ENCODE results near the gene LIN7C. TPM values are rescaled to one million over a fixed set of nuclear protein-coding genes. Genes with fewer than 3 reads are reported as not detected.

Gene LIN7C
- total and polyA plus RNA-seq, 2 of the 8 experiments (the other 6 are each of a cell fraction or from before 2014, with no cell fraction given) = 10.5 to 42.7 TPM

DNA sequence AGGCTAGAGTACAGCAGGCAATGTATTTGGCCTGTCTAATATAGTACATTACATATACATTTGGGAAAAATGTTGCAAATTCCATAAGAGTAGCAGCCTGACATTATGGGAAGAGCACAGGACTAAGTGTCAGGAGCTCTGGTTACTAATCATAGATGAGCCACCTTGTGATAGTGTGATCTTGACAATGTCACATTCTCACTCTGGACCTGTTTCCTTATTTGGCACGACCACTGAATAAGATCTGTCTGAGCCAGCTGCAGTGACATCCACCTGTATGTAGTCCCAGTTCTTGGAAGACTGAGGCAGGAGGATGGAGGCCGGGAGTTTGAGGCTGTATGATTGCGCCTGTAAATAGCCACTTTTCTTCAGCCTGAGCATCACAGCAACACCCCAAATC lies 5.7 kb upstream of the LIN7C start (continued):
- TF ChIP-seq, protein P1, sequence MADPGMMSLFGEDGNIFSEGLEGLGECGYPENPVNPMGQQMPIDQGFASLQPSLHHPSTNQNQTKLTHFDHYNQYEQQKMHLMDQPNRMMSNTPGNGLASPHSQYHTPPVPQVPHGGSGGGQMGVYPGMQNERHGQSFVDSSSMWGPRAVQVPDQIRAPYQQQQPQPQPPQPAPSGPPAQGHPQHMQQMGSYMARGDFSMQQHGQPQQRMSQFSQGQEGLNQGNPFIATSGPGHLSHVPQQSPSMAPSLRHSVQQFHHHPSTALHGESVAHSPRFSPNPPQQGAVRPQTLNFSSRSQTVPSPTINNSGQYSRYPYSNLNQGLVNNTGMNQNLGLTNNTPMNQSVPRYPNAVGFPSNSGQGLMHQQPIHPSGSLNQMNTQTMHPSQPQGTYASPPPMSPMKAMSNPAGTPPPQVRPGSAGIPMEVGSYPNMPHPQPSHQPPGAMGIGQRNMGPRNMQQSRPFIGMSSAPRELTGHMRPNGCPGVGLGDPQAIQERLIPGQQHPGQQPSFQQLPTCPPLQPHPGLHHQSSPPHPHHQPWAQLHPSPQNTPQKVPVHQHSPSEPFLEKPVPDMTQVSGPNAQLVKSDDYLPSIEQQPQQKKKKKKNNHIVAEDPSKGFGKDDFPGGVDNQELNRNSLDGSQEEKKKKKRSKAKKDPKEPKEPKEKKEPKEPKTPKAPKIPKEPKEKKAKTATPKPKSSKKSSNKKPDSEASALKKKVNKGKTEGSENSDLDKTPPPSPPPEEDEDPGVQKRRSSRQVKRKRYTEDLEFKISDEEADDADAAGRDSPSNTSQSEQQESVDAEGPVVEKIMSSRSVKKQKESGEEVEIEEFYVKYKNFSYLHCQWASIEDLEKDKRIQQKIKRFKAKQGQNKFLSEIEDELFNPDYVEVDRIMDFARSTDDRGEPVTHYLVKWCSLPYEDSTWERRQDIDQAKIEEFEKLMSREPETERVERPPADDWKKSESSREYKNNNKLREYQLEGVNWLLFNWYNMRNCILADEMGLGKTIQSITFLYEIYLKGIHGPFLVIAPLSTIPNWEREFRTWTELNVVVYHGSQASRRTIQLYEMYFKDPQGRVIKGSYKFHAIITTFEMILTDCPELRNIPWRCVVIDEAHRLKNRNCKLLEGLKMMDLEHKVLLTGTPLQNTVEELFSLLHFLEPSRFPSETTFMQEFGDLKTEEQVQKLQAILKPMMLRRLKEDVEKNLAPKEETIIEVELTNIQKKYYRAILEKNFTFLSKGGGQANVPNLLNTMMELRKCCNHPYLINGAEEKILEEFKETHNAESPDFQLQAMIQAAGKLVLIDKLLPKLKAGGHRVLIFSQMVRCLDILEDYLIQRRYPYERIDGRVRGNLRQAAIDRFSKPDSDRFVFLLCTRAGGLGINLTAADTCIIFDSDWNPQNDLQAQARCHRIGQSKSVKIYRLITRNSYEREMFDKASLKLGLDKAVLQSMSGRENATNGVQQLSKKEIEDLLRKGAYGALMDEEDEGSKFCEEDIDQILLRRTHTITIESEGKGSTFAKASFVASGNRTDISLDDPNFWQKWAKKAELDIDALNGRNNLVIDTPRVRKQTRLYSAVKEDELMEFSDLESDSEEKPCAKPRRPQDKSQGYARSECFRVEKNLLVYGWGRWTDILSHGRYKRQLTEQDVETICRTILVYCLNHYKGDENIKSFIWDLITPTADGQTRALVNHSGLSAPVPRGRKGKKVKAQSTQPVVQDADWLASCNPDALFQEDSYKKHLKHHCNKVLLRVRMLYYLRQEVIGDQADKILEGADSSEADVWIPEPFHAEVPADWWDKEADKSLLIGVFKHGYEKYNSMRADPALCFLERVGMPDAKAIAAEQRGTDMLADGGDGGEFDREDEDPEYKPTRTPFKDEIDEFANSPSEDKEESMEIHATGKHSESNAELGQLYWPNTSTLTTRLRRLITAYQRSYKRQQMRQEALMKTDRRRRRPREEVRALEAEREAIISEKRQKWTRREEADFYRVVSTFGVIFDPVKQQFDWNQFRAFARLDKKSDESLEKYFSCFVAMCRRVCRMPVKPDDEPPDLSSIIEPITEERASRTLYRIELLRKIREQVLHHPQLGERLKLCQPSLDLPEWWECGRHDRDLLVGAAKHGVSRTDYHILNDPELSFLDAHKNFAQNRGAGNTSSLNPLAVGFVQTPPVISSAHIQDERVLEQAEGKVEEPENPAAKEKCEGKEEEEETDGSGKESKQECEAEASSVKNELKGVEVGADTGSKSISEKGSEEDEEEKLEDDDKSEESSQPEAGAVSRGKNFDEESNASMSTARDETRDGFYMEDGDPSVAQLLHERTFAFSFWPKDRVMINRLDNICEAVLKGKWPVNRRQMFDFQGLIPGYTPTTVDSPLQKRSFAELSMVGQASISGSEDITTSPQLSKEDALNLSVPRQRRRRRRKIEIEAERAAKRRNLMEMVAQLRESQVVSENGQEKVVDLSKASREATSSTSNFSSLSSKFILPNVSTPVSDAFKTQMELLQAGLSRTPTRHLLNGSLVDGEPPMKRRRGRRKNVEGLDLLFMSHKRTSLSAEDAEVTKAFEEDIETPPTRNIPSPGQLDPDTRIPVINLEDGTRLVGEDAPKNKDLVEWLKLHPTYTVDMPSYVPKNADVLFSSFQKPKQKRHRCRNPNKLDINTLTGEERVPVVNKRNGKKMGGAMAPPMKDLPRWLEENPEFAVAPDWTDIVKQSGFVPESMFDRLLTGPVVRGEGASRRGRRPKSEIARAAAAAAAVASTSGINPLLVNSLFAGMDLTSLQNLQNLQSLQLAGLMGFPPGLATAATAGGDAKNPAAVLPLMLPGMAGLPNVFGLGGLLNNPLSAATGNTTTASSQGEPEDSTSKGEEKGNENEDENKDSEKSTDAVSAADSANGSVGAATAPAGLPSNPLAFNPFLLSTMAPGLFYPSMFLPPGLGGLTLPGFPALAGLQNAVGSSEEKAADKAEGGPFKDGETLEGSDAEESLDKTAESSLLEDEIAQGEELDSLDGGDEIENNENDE (IDR thresholded peaks at IDR 0.05; ENCODE audit: insufficient replicate concordance, low read length) = no peak
- TF ChIP-seq BRCA1 (IDR thresholded peaks at IDR 0.05; ENCODE audit: low read depth, low read length) (no peak), GABPA (IDR thresholded peaks at IDR 0.05; ENCODE audit: borderline replicate concordance, insufficient read depth, low read length) (no peak), EGR1 (IDR thresholded peaks at IDR 0.05; ENCODE audit: borderline replicate concordance, low read depth, low read length) (no peak)
